Tibial nerve (tissue), 4 donors: ENCODE measurements around the gene SCAMP4.

ENCODE experiments used
- CTCF ChIP-seq, 5 experiments: fragments of 200-600 bp in 3 of 5; fragments of 450-650 bp in 2 of 5; sonication (generic) in 3 of 5; IDR thresholded peaks; one replicate each; pipeline ENCODE4 v1.5.1; 2016 to 2019; ENCODE audit warnings: antibody characterized with exemption in 5 of 5, mild to moderate bottlenecking in 3 of 5, moderate library complexity in 2 of 5
- EP300 ChIP-seq, 2 donors: sonication (generic); formaldehyde crosslinking; IDR thresholded peaks; one replicate each; pipeline ENCODE4 v1.6.1; 2017; ENCODE audit warnings: antibody characterized with exemption in 2 of 2, mild to moderate bottlenecking in 1 of 2
- POLR2A ChIP-seq, 2 donors: fragments of 450-650 bp; IDR thresholded peaks; one replicate each; pipeline ENCODE4 v1.6.1; 2017; ENCODE audit warnings: antibody characterized with exemption in 2 of 2, mild to moderate bottlenecking in 2 of 2, moderate library complexity in 2 of 2

DNA sequence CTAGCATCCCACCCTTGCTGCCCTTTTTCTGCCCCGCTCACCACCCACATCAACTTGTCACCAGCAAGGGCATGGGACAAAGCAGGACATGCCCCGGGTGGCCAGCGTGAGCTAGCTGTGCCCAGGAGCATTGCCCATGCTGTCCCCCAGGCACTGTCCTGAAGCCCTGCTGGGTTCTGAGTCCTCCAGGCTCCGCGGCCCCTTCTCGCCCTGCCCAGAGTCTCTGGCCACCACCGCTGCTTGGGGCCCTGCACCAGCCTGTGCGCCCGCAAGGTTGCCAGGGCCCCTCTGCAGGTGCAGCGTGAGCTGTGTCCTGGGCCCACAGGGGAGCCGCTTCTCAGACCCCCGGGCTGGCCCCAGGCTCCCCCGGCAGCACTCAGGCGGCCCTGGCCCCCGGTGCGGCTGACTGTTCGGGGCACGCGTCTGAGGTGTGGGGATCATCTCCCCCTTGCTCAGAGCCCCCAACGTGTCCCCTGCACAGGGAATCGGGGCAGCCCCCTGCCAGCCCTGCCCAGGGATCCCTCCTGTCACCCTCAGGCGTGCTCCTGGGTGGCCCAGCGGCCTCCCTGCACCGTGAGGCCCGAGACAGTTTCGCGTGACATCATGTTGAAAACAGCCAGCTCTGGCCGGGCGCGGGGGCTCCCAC, 39.8 kb downstream of the SCAMP4 start:
- TF ChIP-seq CTCF (IDR thresholded peaks at IDR 0.05), result no peak
- TF ChIP-seq POLR2A (IDR thresholded peaks at IDR 0.05), result no peak
- no peak for TF ChIP-seq EP300 (IDR thresholded peaks at IDR 0.05)
